IMR-90 (cell line): ENCODE measurements around the gene UNC119. TPM values are rescaled to one million over a fixed set of nuclear protein-coding genes. Genes with fewer than 3 reads are reported as not detected.

Experiments
- ATAC-seq: fragments of 200-7000 bp; cut with Tn5 transposase; 2 replicates; pipeline ENCODE4 v1.9.1; 2020; ENCODE audit warnings: low read depth, mild to moderate bottlenecking, moderate library complexity
- BruUV-seq: library from RNA; stranded (reverse); fragments of 400-500 nt; replicated peaks from 2 replicates; lab custom pipeline; 2021; lab: Mats Ljungman, UMichigan
- CTCF ChIA-PET: fragments of 300-600 bp; formaldehyde crosslinking; extraction: SDS; loops from one replicate; lab custom pipeline; 2021; ENCODE audit warnings: antibody characterized with exemption; lab: Yijun Ruan, JAX
- POLR2A ChIA-PET: fragments of 300-600 bp; sonication (Branson Sonifier 250); formaldehyde crosslinking; loops from one replicate; lab custom pipeline; 2022; ENCODE audit warnings: antibody characterized with exemption; ENCODE audit not compliant: unreplicated experiment; lab: Charles Lee
- DNase-seq: peaks from one replicate; pipeline ENCODE4 v3.0.0; 2013
- H2AFZ ChIP-seq: replicated peaks from 2 replicates; pipeline ENCODE3; 2013; ENCODE audit warnings: low read length, mild to moderate bottlenecking; ENCODE audit not compliant: poor library complexity
- H2AK5ac ChIP-seq: 2 replicates; pipeline ENCODE4 v1.6.1; 2013; ENCODE audit warnings: low read depth, low read length, inconsistent platforms
- H2AK9ac ChIP-seq: replicated peaks from 2 replicates; pipeline ENCODE3; 2013; ENCODE audit warnings: mild to moderate bottlenecking, low read depth, low read length, moderate library complexity; ENCODE audit not compliant: poor library complexity
- H2BK120ac ChIP-seq: 2 replicates; pipeline ENCODE4 v1.6.1; 2013; ENCODE audit warnings: low read depth, low read length, inconsistent platforms
- H2BK15ac ChIP-seq: 3 replicates; pipeline ENCODE4 v1.6.1; 2013; ENCODE audit warnings: low read depth, low read length, inconsistent platforms
- H2BK20ac ChIP-seq: 2 replicates; pipeline ENCODE4 v1.6.1; 2013; ENCODE audit warnings: low read depth, mild to moderate bottlenecking, inconsistent platforms, low read length, moderate library complexity
- H2BK5ac ChIP-seq: 2 replicates; pipeline ENCODE4 v1.6.1; 2013; ENCODE audit warnings: mild to moderate bottlenecking, low read depth, low read length, inconsistent platforms; ENCODE audit not compliant: poor library complexity, severe bottlenecking
- H3K14ac ChIP-seq: replicated peaks from 2 replicates; pipeline ENCODE4 v1.6.1; 2013; ENCODE audit warnings: low read depth, low read length, inconsistent platforms
- H3K18ac ChIP-seq: 2 replicates; pipeline ENCODE4 v1.6.1; 2013; ENCODE audit warnings: low read depth, low read length, control low read depth
- H3K23ac ChIP-seq: 2 replicates; pipeline ENCODE4 v1.6.1; 2013; ENCODE audit warnings: low read depth, low read length, inconsistent platforms
- H3K27ac ChIP-seq: 2 replicates; pipeline ENCODE4 v1.5.1; 2013; ENCODE audit warnings: mild to moderate bottlenecking, control low read depth, low read length; ENCODE audit not compliant: insufficient read depth
- H3K27me3 ChIP-seq: 2 replicates; pipeline ENCODE4 v1.6.1; 2013; ENCODE audit warnings: low read length; ENCODE audit not compliant: control insufficient read depth, insufficient read depth
- H3K36me3 ChIP-seq: 2 replicates; pipeline ENCODE4 v1.6.1; 2013; ENCODE audit warnings: low read length, mixed read lengths; ENCODE audit not compliant: control insufficient read depth, insufficient read depth
- H3K4ac ChIP-seq: 2 replicates; pipeline ENCODE4 v1.6.1; 2013; ENCODE audit warnings: low read depth, low read length, inconsistent platforms
- H3K4me1 ChIP-seq: 2 replicates; pipeline ENCODE4 v1.6.1; 2013; ENCODE audit warnings: low read length, mixed read lengths; ENCODE audit not compliant: control insufficient read depth, insufficient read depth
- H3K4me2 ChIP-seq: 2 replicates; pipeline ENCODE4 v1.6.1; 2013; ENCODE audit warnings: low read depth, mild to moderate bottlenecking, control low read depth, low read length, moderate library complexity
- H3K4me3 ChIP-seq: 2 replicates; pipeline ENCODE4 v1.5.1; 2013; ENCODE audit warnings: low read depth, mild to moderate bottlenecking, control low read depth, low read length, moderate library complexity; ENCODE audit not compliant: insufficient read depth
- H3K56ac ChIP-seq: 2 replicates; pipeline ENCODE4 v1.6.1; 2013; ENCODE audit warnings: low read length, inconsistent platforms; ENCODE audit not compliant: insufficient read depth; ENCODE audit errors: extremely low read depth
- H3K79me1 ChIP-seq, 2 experiments: 2 replicates each; pipeline ENCODE4 v1.6.1; 2013; ENCODE audit warnings: low read length in 2 of 2, inconsistent platforms in 1 of 2, low read depth in 1 of 2
- H3K9ac ChIP-seq: 2 replicates; pipeline ENCODE4 v1.6.1; 2013; ENCODE audit warnings: low read depth, low read length, control low read depth
- H3K9me1 ChIP-seq: 2 replicates; pipeline ENCODE4 v1.6.1; 2013; ENCODE audit warnings: low read length, inconsistent platforms; ENCODE audit not compliant: insufficient read depth
- H3K9me3 ChIP-seq: 2 replicates; pipeline ENCODE4 v1.6.1; 2013; ENCODE audit warnings: low read length; ENCODE audit not compliant: control insufficient read depth, insufficient read depth
- H4K20me1 ChIP-seq: 2 replicates; pipeline ENCODE4 v1.6.1; 2013; ENCODE audit warnings: low read length, inconsistent platforms; ENCODE audit not compliant: insufficient read depth
- H4K5ac ChIP-seq: 2 replicates; pipeline ENCODE4 v1.6.1; 2013; ENCODE audit warnings: mild to moderate bottlenecking, low read depth, low read length, control low read depth
- H4K8ac ChIP-seq, 2 experiments: 2 replicates each; pipeline ENCODE4 v1.6.1; 2013; ENCODE audit warnings: low read depth in 2 of 2, low read length in 2 of 2, control low read depth in 1 of 2, inconsistent platforms in 1 of 2
- H4K91ac ChIP-seq: 2 replicates; pipeline ENCODE4 v1.6.1; 2013; ENCODE audit warnings: low read depth, low read length, inconsistent platforms; ENCODE audit not compliant: insufficient read depth
- WGBS, 2 experiments: methylation state at CpG; one replicate each; pipeline versions ENCODE4 v1.1.5 to v1.1.7; 2013; ENCODE audit warnings: missing lambda C conversion rate in 2 of 2; ENCODE audit not compliant: insufficient read length in 1 of 2; ENCODE audit errors: extremely low coverage in 2 of 2; 5-methylcytosine and 5-hydroxymethylcytosine counted together
- dilution Hi-C: fragments of 300-500 bp; cut with HindIII; formaldehyde crosslinking; loops from one replicate; pipeline ENCODE4 v1.14.3; 2018; ENCODE audit warnings: low sequenced_read_pairs; ENCODE audit not compliant: unreplicated experiment
- in situ Hi-C: fragments of 300-500 bp; cut with MboI; formaldehyde crosslinking; loops from 3 replicates; pipeline ENCODE4 v1.14.3; 2019; ENCODE audit warnings: low sequenced_read_pairs, inconsistent platforms, mixed read lengths
- intact Hi-C: fragments of 100-400 bp; cut with micrococcal nuclease; formaldehyde crosslinking; loops from 2 replicates; pipeline ENCODE4 v1.10.0; 2022
- polyA plus RNA-seq, 3 experiments: library from polyadenylated mRNA; depleted of rRNA; stranded (reverse); fragments of >200 nt; gene quantifications; 2 replicates each; pipeline ENCODE4 v1.2.3, GENCODE V29; 2012; ENCODE audit warnings: low replicate concordance in 1 of 3
- total RNA-seq: library from RNA; depleted of rRNA; stranded (reverse); fragments of >200 nt; gene quantifications from 2 replicates; pipeline ENCODE4 v1.2.3, GENCODE V29; 2012
- TF ChIP-seq, protein P1 (sequence below): fragments of 150-350 bp; IDR thresholded peaks from 2 replicates; pipeline ENCODE4 v1.6.1; 2016; ENCODE audit warnings: low read depth, mild to moderate bottlenecking, low read length, moderate library complexity, borderline replicate concordance

UNC119 gene
- total and polyA plus RNA-seq, 2 of the 4 experiments (the other 2 are of a cell fraction): 22.4 to 57.4 TPM

- Histone ChIP-seq H2AK5ac (peak overlapping the region; percentile 85), H2BK15ac (no peak overlapping the region), H2AFZ (peak overlapping the region; percentile 58), H3K4me1 (peaks cover 7% of the 10 kb centered on the region), H2BK20ac (peak overlapping the region; percentile 55; the same call in 1 of the 2 replicates), H2BK5ac (peak overlapping the region; percentile 46), H2BK120ac (peak overlapping the region; percentile 52; the same call in 1 of the 2 replicates), H3K9me1 (peaks cover 13% of the 10 kb centered on the region), H3K4me3 (no peak overlapping the region), H3K9ac (no peak overlapping the region), H3K36me3 (peaks cover 17% of the 10 kb centered on the region), H3K4me2 (peak overlapping the region; percentile 11; the same call in 1 of the 2 replicates), H2AK9ac (peak overlapping the region; percentile 60), H3K14ac (peak overlapping the region; percentile 13; the same call in 1 of the 2 replicates), H3K27ac (peak overlapping the region; percentile 26; the same call in 1 of the 2 replicates), H3K79me1 (peaks cover 8 to 33% of the 10 kb centered on the region in 2 experiments; a peak in 3 of 4 replicates), H3K23ac (peak overlapping the region; percentile 8; the same call in 1 of the 2 replicates), H3K4ac (peak overlapping the region; percentile 88), H3K27me3 (no peaks in the 10 kb centered on the region), H3K56ac (no peak overlapping the region), H4K91ac (peak overlapping the region; percentile 54), H4K20me1 (peaks cover 4% of the 10 kb centered on the region; the same call in 1 of the 2 replicates), H3K18ac (no peak overlapping the region), H4K8ac (peak overlapping the region; percentile 29 to 44; a peak in 2 of 4 replicates), H4K5ac (peak overlapping the region; percentile 37; the same call in 1 of the 2 replicates), H3K9me3 (no peaks in the 10 kb centered on the region)
- CTCF ChIA-PET: no interaction called here
- peak; percentile 60 for DNase-seq
- POLR2A ChIA-PET: no interaction called here
- WGBS, 2 experiments: no CpG with 5 or more reads among the region's 3 CpGs
- TF ChIP-seq, protein P1, sequence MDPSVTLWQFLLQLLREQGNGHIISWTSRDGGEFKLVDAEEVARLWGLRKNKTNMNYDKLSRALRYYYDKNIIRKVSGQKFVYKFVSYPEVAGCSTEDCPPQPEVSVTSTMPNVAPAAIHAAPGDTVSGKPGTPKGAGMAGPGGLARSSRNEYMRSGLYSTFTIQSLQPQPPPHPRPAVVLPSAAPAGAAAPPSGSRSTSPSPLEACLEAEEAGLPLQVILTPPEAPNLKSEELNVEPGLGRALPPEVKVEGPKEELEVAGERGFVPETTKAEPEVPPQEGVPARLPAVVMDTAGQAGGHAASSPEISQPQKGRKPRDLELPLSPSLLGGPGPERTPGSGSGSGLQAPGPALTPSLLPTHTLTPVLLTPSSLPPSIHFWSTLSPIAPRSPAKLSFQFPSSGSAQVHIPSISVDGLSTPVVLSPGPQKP: no peak
- dilution Hi-C loops: no loop called here
- intact Hi-C loops: no loop called here
- BruUV-seq: no TSS peak
- in situ Hi-C loops: no loop called here
- peak; percentile 96 for ATAC-seq
Observed at GRCh38 chr17:28563475-28563874, 11.1 kb upstream of the UNC119 start.
